WTC11 (cell line): ENCODE data around the gene FAU. TPM values are rescaled to one million over a fixed set of nuclear protein-coding genes. Genes with fewer than 3 reads are reported as not detected.

Experiments used
- ATAC-seq: fragments of 200-7000 bp; cut with Tn5 transposase; 2 replicates; pipeline ENCODE4 v1.10.0; 2021; ENCODE audit warnings: mild to moderate bottlenecking, moderate library complexity
- CTCF ChIA-PET: fragments of 300-600 bp; sonication (Branson Sonifier 250); formaldehyde crosslinking; loops from one replicate; lab custom pipeline; 2021; ENCODE audit warnings: antibody characterized with exemption; lab: Charles Lee
- POLR2A ChIA-PET: fragments of 350-600 bp; sonication (Branson Sonifier 250); formaldehyde crosslinking; loops from one replicate; lab custom pipeline; 2021; ENCODE audit warnings: antibody characterized with exemption; lab: Charles Lee
- DNase-seq: peaks from one replicate; pipeline ENCODE4 v3.0.0; 2021; ENCODE audit warnings: low spot score
- H3K27ac Mint-ChIP-seq: 2 replicates; pipeline ENCODE4 v1.8.0; 2021; ENCODE audit warnings: mixed read lengths
- H3K27me3 Mint-ChIP-seq: 2 replicates; pipeline ENCODE4 v1.8.0; 2021; ENCODE audit warnings: low read depth, mild to moderate bottlenecking, moderate library complexity, mixed read lengths
- H3K36me3 Mint-ChIP-seq: 2 replicates; pipeline ENCODE4 v1.8.0; 2021; ENCODE audit warnings: mixed read lengths
- H3K4me1 Mint-ChIP-seq: 2 replicates; pipeline ENCODE4 v1.8.0; 2022; ENCODE audit warnings: mixed read lengths
- H3K4me3 Mint-ChIP-seq: 2 replicates; pipeline ENCODE4 v1.8.0; 2021; ENCODE audit warnings: mild to moderate bottlenecking, moderate library complexity, mixed read lengths
- H3K9me3 Mint-ChIP-seq: 2 replicates; pipeline ENCODE4 v1.8.0; 2021; ENCODE audit warnings: mixed read lengths
- ATF1 ChIP-seq: sonication (generic); formaldehyde crosslinking; IDR thresholded peaks from 2 replicates; pipeline ENCODE4 v1.8.1; 2023; ENCODE audit warnings: mild to moderate bottlenecking, moderate library complexity, missing genetic modification reagents
- CREM ChIP-seq: sonication (generic); formaldehyde crosslinking; IDR thresholded peaks from 2 replicates; pipeline ENCODE4 v1.8.1; 2022; ENCODE audit warnings: mild to moderate bottlenecking, missing genetic modification reagents, moderate library complexity
- GABPB1 ChIP-seq: sonication (generic); formaldehyde crosslinking; IDR thresholded peaks from 2 replicates; pipeline ENCODE4 v1.8.1; 2023; ENCODE audit warnings: mild to moderate bottlenecking, missing genetic modification reagents
- JUN ChIP-seq: sonication (generic); formaldehyde crosslinking; IDR thresholded peaks from 2 replicates; pipeline ENCODE4 v1.8.0; 2023; ENCODE audit warnings: mild to moderate bottlenecking, missing genetic modification reagents
- NFYB ChIP-seq: sonication (generic); formaldehyde crosslinking; conservative IDR thresholded peaks from 2 replicates; pipeline ENCODE4 v1.8.0; 2022; ENCODE audit warnings: low read depth, missing genetic modification reagents
- NR1H2 ChIP-seq: sonication (generic); formaldehyde crosslinking; IDR thresholded peaks from 2 replicates; pipeline ENCODE4 v1.9.0; 2021; ENCODE audit warnings: mild to moderate bottlenecking, moderate library complexity, missing genetic modification reagents
- NR2C2 ChIP-seq: sonication (generic); formaldehyde crosslinking; IDR thresholded peaks from 2 replicates; pipeline ENCODE4 v1.8.0; 2022; ENCODE audit warnings: mild to moderate bottlenecking, missing genetic modification reagents
- SMAD3 ChIP-seq: sonication (generic); formaldehyde crosslinking; IDR thresholded peaks from 2 replicates; pipeline ENCODE4 v1.8.0; 2022; ENCODE audit warnings: missing genetic modification reagents, mild to moderate bottlenecking, borderline replicate concordance
- SOX15 ChIP-seq: fragments of 250-450 bp; sonication (Bioruptor Pico); IDR thresholded peaks from 2 replicates; pipeline ENCODE4 v1.9.0; 2021; ENCODE audit warnings: mild to moderate bottlenecking
- SP1 ChIP-seq: sonication (generic); formaldehyde crosslinking; conservative IDR thresholded peaks from 2 replicates; pipeline ENCODE4 v1.8.1; 2022; ENCODE audit warnings: missing genetic modification reagents
- TEAD1 ChIP-seq: sonication (generic); formaldehyde crosslinking; IDR thresholded peaks from 2 replicates; pipeline ENCODE4 v1.8.0; 2022; ENCODE audit warnings: mild to moderate bottlenecking, missing genetic modification reagents
- TEAD4 ChIP-seq: sonication (generic); formaldehyde crosslinking; IDR thresholded peaks from 2 replicates; pipeline ENCODE4 v1.8.0; 2022; ENCODE audit warnings: mild to moderate bottlenecking, missing genetic modification reagents
- ZBTB21 ChIP-seq: sonication (generic); formaldehyde crosslinking; IDR thresholded peaks from 2 replicates; pipeline ENCODE4 v1.8.1; 2023; ENCODE audit warnings: mild to moderate bottlenecking, missing genetic modification reagents, borderline replicate concordance
- ZNF423 ChIP-seq: fragments of 250-450 bp; sonication (Bioruptor Pico); IDR thresholded peaks from 2 replicates; pipeline ENCODE4 v2.1.2; 2022; ENCODE audit warnings: mild to moderate bottlenecking, moderate library complexity
- total RNA-seq: library from RNA; stranded (reverse); gene quantifications from 3 replicates; pipeline ENCODE4 v1.2.3, GENCODE V29; 2021
- TF ChIP-seq, protein P1 (sequence below): sonication (generic); formaldehyde crosslinking; IDR thresholded peaks from 2 replicates; pipeline ENCODE4 v1.8.0; 2023; ENCODE audit warnings: missing genetic modification reagents, mild to moderate bottlenecking, borderline replicate concordance
- TF ChIP-seq, protein P2 (sequence below): sonication (generic); formaldehyde crosslinking; IDR thresholded peaks from 2 replicates; pipeline ENCODE4 v1.8.0; 2022; ENCODE audit warnings: mild to moderate bottlenecking, missing genetic modification reagents
- TF ChIP-seq, protein P3 (sequence below): fragments of 250-450 bp; sonication (Bioruptor Pico); IDR thresholded peaks from 2 replicates; pipeline ENCODE4 v1.8.0; 2021; ENCODE audit warnings: mild to moderate bottlenecking
- TF ChIP-seq, protein P4 (sequence below): sonication (generic); formaldehyde crosslinking; IDR thresholded peaks from 2 replicates; pipeline ENCODE4 v1.8.1; 2023; ENCODE audit warnings: mild to moderate bottlenecking, moderate library complexity, missing genetic modification reagents
- TF ChIP-seq, protein P5 (sequence below): sonication (generic); formaldehyde crosslinking; IDR thresholded peaks from 2 replicates; pipeline ENCODE4 v1.8.1; 2022; ENCODE audit warnings: low read depth, mild to moderate bottlenecking, moderate library complexity, missing genetic modification reagents, borderline replicate concordance
- TF ChIP-seq, protein P6 (sequence below): sonication (generic); formaldehyde crosslinking; IDR thresholded peaks from 2 replicates; pipeline ENCODE4 v1.8.0; 2022; ENCODE audit warnings: mild to moderate bottlenecking, missing genetic modification reagents
- TF ChIP-seq, protein P7 (sequence below): sonication (generic); formaldehyde crosslinking; IDR thresholded peaks from 2 replicates; pipeline ENCODE4 v1.8.1; 2022; ENCODE audit warnings: mild to moderate bottlenecking, moderate library complexity, missing genetic modification reagents

Gene FAU
- total RNA-seq, 1 experiment from 2014 or later: 991 TPM

DNA sequence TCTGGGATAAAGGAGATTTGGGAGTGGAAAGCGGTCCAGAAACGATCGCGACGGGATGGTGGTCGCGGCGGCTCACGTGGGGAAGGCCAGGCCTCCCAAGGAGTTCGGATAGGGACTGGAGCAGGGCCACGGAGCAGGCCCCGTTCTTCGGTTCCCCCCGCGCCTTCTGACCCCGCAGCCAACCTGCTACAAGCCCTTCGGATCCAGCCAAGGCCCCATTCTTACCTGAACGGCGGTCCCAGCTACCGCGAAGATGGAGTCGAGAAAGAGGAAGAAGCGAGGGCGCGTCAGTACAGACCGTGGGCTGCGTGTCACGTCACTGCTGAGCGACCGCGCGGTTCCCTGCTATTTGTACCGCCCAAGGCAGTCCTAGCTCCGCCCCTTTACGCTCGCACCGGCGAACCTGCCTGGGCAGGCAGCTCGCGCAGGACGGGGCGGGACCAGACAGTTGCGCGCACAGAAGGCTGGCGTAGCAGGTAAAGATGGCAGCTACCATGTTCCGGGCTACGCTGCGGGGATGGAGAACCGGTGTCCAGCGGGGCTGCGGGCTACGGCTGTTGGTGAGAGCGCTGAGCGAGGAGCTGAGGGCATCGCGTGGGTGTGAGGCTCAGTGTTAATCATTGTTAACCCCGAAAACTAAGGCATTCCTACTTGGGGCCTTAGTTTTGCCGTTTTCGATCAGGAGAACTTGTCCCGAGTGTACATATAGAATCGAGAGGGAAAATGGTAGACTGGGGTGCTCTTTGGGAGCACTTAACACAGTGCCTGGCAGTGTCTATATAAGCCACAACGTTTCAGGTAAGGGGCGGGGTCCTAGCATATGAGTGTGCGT is at the start of gene FAU, which contains the start of gene MRPL49 (continued):
- TF ChIP-seq, protein P1, sequence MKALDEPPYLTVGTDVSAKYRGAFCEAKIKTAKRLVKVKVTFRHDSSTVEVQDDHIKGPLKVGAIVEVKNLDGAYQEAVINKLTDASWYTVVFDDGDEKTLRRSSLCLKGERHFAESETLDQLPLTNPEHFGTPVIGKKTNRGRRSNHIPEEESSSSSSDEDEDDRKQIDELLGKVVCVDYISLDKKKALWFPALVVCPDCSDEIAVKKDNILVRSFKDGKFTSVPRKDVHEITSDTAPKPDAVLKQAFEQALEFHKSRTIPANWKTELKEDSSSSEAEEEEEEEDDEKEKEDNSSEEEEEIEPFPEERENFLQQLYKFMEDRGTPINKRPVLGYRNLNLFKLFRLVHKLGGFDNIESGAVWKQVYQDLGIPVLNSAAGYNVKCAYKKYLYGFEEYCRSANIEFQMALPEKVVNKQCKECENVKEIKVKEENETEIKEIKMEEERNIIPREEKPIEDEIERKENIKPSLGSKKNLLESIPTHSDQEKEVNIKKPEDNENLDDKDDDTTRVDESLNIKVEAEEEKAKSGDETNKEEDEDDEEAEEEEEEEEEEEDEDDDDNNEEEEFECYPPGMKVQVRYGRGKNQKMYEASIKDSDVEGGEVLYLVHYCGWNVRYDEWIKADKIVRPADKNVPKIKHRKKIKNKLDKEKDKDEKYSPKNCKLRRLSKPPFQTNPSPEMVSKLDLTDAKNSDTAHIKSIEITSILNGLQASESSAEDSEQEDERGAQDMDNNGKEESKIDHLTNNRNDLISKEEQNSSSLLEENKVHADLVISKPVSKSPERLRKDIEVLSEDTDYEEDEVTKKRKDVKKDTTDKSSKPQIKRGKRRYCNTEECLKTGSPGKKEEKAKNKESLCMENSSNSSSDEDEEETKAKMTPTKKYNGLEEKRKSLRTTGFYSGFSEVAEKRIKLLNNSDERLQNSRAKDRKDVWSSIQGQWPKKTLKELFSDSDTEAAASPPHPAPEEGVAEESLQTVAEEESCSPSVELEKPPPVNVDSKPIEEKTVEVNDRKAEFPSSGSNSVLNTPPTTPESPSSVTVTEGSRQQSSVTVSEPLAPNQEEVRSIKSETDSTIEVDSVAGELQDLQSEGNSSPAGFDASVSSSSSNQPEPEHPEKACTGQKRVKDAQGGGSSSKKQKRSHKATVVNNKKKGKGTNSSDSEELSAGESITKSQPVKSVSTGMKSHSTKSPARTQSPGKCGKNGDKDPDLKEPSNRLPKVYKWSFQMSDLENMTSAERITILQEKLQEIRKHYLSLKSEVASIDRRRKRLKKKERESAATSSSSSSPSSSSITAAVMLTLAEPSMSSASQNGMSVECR: 0 out of 2 replicates have a peak, but pooled peaks have one; percentile 27
- no peak for TF ChIP-seq NR1H2 (CRISPR knock-in tag)
- TF ChIP-seq, protein P2, sequence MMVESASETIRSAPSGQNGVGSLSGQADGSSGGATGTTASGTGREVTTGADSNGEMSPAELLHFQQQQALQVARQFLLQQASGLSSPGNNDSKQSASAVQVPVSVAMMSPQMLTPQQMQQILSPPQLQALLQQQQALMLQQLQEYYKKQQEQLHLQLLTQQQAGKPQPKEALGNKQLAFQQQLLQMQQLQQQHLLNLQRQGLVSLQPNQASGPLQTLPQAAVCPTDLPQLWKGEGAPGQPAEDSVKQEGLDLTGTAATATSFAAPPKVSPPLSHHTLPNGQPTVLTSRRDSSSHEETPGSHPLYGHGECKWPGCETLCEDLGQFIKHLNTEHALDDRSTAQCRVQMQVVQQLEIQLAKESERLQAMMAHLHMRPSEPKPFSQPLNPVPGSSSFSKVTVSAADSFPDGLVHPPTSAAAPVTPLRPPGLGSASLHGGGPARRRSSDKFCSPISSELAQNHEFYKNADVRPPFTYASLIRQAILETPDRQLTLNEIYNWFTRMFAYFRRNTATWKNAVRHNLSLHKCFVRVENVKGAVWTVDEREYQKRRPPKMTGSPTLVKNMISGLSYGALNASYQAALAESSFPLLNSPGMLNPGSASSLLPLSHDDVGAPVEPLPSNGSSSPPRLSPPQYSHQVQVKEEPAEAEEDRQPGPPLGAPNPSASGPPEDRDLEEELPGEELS: peak; percentile 85
- peak; percentile 57; the same call in 1 of the 2 replicates for TF ChIP-seq TEAD1 (CRISPR knock-in tag)
- 0 out of 2 replicates have a peak, but pooled peaks have one; percentile 5 for TF ChIP-seq NR2C2
- peak; percentile 60; the same call in 1 of the 2 replicates for TF ChIP-seq GABPB1 (CRISPR knock-in tag)
- peak; percentile 85; the same call in 1 of the 2 replicates for TF ChIP-seq SMAD3 (CRISPR knock-in tag)
- no peak for TF ChIP-seq ZBTB21 (CRISPR knock-in tag)
- TF ChIP-seq, protein P3, sequence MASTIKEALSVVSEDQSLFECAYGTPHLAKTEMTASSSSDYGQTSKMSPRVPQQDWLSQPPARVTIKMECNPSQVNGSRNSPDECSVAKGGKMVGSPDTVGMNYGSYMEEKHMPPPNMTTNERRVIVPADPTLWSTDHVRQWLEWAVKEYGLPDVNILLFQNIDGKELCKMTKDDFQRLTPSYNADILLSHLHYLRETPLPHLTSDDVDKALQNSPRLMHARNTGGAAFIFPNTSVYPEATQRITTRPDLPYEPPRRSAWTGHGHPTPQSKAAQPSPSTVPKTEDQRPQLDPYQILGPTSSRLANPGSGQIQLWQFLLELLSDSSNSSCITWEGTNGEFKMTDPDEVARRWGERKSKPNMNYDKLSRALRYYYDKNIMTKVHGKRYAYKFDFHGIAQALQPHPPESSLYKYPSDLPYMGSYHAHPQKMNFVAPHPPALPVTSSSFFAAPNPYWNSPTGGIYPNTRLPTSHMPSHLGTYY (CRISPR knock-in tag): no peak
- TF ChIP-seq ATF1 (CRISPR knock-in tag): peak; percentile 61; the same call in 1 of the 2 replicates
- TF ChIP-seq, all 79 proteins: peak for 22

DNA sequence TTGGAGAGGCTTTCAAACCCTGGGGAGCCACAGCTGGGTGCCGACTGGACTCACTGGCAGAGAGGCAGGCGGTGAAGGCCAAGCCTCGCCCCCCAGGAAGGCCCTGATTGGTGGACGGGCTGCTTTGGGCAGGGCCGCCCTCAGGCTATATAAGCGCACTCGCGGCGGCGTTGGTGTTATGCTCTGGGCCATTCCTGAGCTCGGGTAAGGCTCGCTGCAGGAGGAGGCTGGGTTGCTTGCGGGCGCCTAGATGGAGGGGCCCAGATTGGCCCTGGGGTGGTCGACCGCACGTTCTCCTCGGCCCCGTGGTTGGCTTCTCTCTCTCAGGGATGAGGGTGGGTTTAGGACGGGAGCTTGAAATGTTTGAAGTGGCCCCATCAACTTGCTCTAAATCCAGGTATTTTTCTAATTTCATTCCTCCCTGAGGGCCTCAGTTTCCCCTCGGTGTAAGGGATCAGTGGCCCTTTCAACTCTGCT is 48.2 kb upstream of the FAU start, which contains the start of gene SPDYC:
TSS of gene SPDYC (plus strand) at position 176 of the 477 bp plus-strand sequence. CDS start 1,125 bp downstream, outside the sequence.
- H3K27ac Mint-ChIP-seq: peak within 1 kb of the TSS; percentile 29
- no peaks in the 10 kb centered on the region for H3K36me3 Mint-ChIP-seq

More for the DNA sequence above, 48.2 kb upstream of the FAU start, which contains the start of gene SPDYC:
- H3K4me3 Mint-ChIP-seq: no peak within 1 kb of the TSS
- H3K9me3 Mint-ChIP-seq: no peaks in the 10 kb centered on the region
- H3K27me3 Mint-ChIP-seq: no peaks in the 10 kb centered on the region
- peaks cover 14% of the 10 kb centered on the region for H3K4me1 Mint-ChIP-seq
- CTCF ChIA-PET: interaction anchor here (0.5 to 2.1 kb wide), 4 partner anchors 11 to 93 kb away, joined by 3 to 18 read pairs (median 3); partner anchors contain the start of genes CAPN1 and ZNHIT2
- ATAC-seq (peak; percentile 84), DNase-seq (peak; percentile 68)
- POLR2A ChIA-PET: interaction anchor here (0.9 to 1.1 kb wide), 2 partner anchors 11 to 43 kb away, joined by 3 read pairs; partner anchors contain the start of gene CAPN1
- TF ChIP-seq, protein P4, sequence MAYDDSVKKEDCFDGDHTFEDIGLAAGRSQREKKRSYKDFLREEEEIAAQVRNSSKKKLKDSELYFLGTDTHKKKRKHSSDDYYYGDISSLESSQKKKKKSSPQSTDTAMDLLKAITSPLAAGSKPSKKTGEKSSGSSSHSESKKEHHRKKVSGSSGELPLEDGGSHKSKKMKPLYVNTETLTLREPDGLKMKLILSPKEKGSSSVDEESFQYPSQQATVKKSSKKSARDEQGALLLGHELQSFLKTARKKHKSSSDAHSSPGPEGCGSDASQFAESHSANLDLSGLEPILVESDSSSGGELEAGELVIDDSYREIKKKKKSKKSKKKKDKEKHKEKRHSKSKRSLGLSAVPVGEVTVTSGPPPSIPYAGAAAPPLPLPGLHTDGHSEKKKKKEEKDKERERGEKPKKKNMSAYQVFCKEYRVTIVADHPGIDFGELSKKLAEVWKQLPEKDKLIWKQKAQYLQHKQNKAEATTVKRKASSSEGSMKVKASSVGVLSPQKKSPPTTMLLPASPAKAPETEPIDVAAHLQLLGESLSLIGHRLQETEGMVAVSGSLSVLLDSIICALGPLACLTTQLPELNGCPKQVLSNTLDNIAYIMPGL: no peak
- TF ChIP-seq, protein P5, sequence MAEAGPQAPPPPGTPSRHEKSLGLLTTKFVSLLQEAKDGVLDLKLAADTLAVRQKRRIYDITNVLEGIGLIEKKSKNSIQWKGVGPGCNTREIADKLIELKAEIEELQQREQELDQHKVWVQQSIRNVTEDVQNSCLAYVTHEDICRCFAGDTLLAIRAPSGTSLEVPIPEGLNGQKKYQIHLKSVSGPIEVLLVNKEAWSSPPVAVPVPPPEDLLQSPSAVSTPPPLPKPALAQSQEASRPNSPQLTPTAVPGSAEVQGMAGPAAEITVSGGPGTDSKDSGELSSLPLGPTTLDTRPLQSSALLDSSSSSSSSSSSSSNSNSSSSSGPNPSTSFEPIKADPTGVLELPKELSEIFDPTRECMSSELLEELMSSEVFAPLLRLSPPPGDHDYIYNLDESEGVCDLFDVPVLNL: no peak
- TF ChIP-seq NFYB (CRISPR knock-in tag) (peak; percentile 53), NR2C2 (no peak), ZNF423 (CRISPR knock-in tag) (0 out of 2 replicates have a peak, but pooled peaks have one; percentile 21), JUN (CRISPR knock-in tag) (no peak), SOX15 (CRISPR knock-in tag) (no peak), TEAD4 (no peak), CREM (CRISPR knock-in tag) (no peak), SP1 (CRISPR knock-in tag) (peak; percentile 37; the same call in 1 of the 2 replicates)
- TF ChIP-seq, protein P6, sequence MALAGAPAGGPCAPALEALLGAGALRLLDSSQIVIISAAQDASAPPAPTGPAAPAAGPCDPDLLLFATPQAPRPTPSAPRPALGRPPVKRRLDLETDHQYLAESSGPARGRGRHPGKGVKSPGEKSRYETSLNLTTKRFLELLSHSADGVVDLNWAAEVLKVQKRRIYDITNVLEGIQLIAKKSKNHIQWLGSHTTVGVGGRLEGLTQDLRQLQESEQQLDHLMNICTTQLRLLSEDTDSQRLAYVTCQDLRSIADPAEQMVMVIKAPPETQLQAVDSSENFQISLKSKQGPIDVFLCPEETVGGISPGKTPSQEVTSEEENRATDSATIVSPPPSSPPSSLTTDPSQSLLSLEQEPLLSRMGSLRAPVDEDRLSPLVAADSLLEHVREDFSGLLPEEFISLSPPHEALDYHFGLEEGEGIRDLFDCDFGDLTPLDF (CRISPR knock-in tag): no peak
- TF ChIP-seq, protein P7, sequence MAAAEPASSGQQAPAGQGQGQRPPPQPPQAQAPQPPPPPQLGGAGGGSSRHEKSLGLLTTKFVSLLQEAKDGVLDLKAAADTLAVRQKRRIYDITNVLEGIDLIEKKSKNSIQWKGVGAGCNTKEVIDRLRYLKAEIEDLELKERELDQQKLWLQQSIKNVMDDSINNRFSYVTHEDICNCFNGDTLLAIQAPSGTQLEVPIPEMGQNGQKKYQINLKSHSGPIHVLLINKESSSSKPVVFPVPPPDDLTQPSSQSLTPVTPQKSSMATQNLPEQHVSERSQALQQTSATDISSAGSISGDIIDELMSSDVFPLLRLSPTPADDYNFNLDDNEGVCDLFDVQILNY (CRISPR knock-in tag): no peak
